NT2/D1 (cell line): ENCODE measurements around the gene HLA-DOA.

Experiments
- DNase-seq: peaks from one replicate; pipeline ENCODE4 v3.0.0-alpha.2; 2011; ENCODE audit warnings: low read depth, low spot score
- H3K27me3 ChIP-seq: 2 replicates; pipeline ENCODE4 v1.6.0; 2011; ENCODE audit warnings: mild to moderate bottlenecking; ENCODE audit not compliant: insufficient read length, insufficient read depth
- H3K36me3 ChIP-seq: 2 replicates; pipeline ENCODE4 v1.6.1; 2011; ENCODE audit warnings: mild to moderate bottlenecking, low read length, mixed read lengths; ENCODE audit not compliant: insufficient read depth, insufficient read length
- H3K4me1 ChIP-seq: 2 replicates; pipeline ENCODE4 v1.5.1; 2011; ENCODE audit not compliant: insufficient read depth, insufficient read length
- H3K4me3 ChIP-seq: 2 replicates; pipeline ENCODE4 v1.5.1; 2011; ENCODE audit warnings: low read depth; ENCODE audit not compliant: insufficient read length
- H3K9ac ChIP-seq: 2 replicates; pipeline ENCODE4 v1.6.0; 2011; ENCODE audit warnings: low read depth; ENCODE audit not compliant: insufficient read length
- H3K9me3 ChIP-seq: 2 replicates; pipeline ENCODE4 v1.5.1; 2011; ENCODE audit warnings: mild to moderate bottlenecking, low read length; ENCODE audit not compliant: insufficient read depth
- SUZ12 ChIP-seq: IDR thresholded peaks from 2 replicates; pipeline ENCODE4 v1.6.1; 2011; ENCODE audit not compliant: insufficient read length, insufficient read depth; ENCODE audit errors: extremely low read depth
- YY1 ChIP-seq: IDR thresholded peaks from 2 replicates; pipeline ENCODE4 v1.6.1; 2011; ENCODE audit not compliant: insufficient read length, insufficient read depth
- ZNF274 ChIP-seq: IDR thresholded peaks from 2 replicates; pipeline ENCODE4 v1.6.1; 2011; ENCODE audit warnings: mild to moderate bottlenecking, low read depth, low read length

Gene HLA-DOA

DNA sequence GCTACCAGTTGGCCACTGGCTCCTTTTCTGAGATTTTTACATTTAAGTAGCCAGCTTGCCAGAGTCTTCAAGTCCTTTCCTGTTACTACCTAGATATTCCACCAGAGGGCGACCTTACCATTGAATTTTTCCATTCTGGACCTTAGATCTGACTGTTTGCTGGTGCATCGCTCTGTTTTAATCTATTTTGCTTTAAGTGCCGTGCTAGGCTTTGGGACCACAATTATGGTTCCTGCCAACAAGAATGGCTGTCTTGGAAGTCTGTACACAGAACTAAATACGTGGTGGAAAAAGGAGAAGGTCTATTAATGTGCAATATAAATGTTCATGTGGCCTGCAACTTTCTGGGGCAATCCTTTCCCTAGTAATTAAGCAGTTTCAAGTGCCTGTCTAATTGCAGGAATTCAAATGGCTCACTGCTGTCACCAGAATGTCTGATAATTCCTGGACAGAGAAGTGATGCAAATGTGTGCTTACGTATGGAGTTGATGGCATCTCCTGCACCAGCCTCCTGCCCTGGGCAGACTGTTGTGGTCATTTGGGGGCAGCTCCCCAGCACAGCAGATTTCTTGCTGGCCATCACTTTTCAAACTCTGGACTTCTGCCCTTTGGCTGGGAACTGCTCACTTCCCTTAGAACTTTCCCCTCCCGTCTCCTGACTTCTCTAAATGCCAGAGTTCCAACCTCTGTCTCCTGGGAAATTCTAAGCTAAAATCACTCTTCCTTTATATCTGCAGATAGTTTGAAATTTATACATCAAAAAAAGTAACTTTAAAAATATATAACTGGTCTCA is 5.6 kb upstream of the HLA-DOA start:
- no peaks in the 10 kb centered on the region for H3K27me3 ChIP-seq
- TF ChIP-seq YY1: no peak
- TF ChIP-seq ZNF274: no peak
- no peak for TF ChIP-seq SUZ12

DNA sequence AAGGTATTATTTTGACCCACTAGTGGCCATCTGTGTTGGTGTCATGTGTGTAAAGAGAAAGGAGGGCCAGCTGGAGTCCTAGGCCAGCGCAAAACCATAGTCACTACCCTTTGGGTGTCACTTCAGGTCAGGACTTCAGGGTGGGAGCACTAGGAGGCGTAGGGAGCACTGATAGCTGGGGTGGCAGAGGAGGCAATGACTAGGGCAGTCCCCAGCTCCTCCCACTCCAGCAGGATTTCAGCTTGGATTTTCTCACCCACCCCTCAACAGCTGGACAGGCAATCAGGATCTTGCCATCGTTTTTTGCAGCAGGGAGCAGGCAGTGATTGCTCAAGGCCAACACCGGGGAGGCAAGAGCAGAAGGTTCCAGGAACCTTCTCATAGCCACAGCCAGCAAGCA is 4.2 kb upstream of the HLA-DOA start:
- Histone ChIP-seq H3K4me3 (no peak overlapping the region), H3K4me1 (no peaks in the 10 kb centered on the region), H3K27me3 (no peaks in the 10 kb centered on the region), H3K9ac (no peak overlapping the region), H3K36me3 (no peaks in the 10 kb centered on the region), H3K9me3 (no peaks in the 10 kb centered on the region)
- DNase-seq: no peak
- no peak for TF ChIP-seq YY1
- no peak for TF ChIP-seq SUZ12
- TF ChIP-seq ZNF274: no peak

More for the DNA sequence above, 5.6 kb upstream of the HLA-DOA start:
- H3K4me3 ChIP-seq: no peak overlapping the region
- H3K36me3 ChIP-seq: no peaks in the 10 kb centered on the region
- no peaks in the 10 kb centered on the region for H3K4me1 ChIP-seq
- H3K9me3 ChIP-seq: no peaks in the 10 kb centered on the region
- H3K9ac ChIP-seq: no peak overlapping the region
- peak; percentile 54 for DNase-seq

DNA sequence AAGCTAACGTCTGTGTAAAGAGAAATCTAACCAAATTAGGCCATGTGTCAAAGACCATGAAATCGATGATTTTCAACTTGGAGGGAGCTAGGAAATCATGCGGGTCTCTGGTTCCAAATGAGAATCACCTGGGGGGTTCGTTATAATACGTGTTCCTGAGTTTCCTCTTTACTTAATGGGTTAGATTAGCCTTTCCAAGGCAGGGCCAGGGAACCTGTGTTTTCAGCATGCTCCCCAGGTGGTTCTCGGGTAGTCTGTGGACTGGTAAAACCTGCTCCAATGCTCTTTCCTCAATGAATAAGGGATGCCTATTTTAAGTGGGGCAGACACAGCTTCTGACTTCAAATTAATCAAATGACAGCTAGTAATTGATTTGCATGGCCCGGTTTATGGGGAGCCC is 965 bp upstream of the HLA-DOA start:
- DNase-seq: no peak
- Histone ChIP-seq H3K9me3 (no peaks in the 10 kb centered on the region), H3K9ac (no peak overlapping the region), H3K27me3 (no peaks in the 10 kb centered on the region), H3K36me3 (no peaks in the 10 kb centered on the region), H3K4me3 (no peak overlapping the region), H3K4me1 (no peaks in the 10 kb centered on the region)
- no peak for TF ChIP-seq YY1
- no peak for TF ChIP-seq ZNF274
- no peak for TF ChIP-seq SUZ12

DNA sequence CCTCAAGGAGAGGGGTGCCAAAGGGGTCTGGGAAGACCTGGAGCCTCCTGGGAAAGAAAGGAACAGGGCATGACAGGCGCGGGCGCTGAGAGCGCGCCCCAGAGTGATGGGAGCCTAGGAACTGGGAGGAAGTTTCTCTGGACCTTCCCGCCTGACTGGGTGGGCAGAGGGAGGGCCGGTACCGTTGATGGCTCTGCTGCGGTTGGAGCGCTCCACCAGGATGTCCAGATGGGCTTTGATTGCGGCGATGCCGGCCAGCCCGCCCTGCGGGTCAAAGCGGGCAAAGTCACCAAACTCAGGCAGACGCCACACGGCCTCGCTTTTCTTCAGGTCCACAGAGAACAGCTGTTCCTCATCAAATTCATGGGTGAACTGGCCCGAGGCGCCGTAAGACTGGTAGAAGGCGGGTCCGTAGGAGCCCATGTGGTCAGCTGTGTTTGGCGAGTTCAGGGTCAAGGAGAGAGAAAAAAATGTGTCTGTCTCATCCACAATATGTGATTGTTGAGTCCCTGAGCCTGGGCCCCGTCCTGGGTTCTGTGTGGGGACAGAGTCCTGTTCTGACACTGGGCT is 1.5 kb downstream of the HLA-DOA start:
- Histone ChIP-seq H3K36me3 (no peaks in the 10 kb centered on the region), H3K9ac (no peak overlapping the region), H3K4me3 (no peak overlapping the region), H3K27me3 (no peaks in the 10 kb centered on the region), H3K4me1 (no peaks in the 10 kb centered on the region), H3K9me3 (no peaks in the 10 kb centered on the region)
- DNase-seq: no peak
- TF ChIP-seq YY1: no peak
- TF ChIP-seq SUZ12: no peak
- no peak for TF ChIP-seq ZNF274

DNA sequence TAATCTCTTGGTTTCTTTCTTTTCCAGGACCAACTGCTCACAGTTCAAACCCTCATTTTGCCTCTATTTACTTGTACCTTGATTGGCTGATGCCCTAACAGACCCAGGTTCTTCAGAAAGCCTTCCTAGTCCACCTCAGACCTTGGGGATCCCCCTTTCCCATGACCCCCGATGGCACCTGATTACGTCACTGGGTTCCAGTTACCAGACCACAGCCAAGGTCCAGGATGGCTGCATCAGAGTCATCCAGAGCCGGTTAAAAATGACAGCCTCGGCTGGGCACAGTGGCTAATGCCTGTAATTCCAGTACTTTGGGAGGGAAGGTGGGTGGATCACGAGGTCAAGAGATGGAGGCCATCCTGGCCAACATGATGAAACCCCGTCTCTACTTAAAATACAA is 4.5 kb downstream of the HLA-DOA start:
- no peak for DNase-seq
- H3K36me3 ChIP-seq: no peaks in the 10 kb centered on the region
- H3K27me3 ChIP-seq: peaks cover 5% of the 10 kb centered on the region
- no peak overlapping the region for H3K4me3 ChIP-seq
- H3K9ac ChIP-seq: no peak overlapping the region
- no peaks in the 10 kb centered on the region for H3K4me1 ChIP-seq
- TF ChIP-seq YY1: no peak
- no peak for TF ChIP-seq SUZ12
- TF ChIP-seq ZNF274: no peak
- H3K9me3 ChIP-seq: no peaks in the 10 kb centered on the region

DNA sequence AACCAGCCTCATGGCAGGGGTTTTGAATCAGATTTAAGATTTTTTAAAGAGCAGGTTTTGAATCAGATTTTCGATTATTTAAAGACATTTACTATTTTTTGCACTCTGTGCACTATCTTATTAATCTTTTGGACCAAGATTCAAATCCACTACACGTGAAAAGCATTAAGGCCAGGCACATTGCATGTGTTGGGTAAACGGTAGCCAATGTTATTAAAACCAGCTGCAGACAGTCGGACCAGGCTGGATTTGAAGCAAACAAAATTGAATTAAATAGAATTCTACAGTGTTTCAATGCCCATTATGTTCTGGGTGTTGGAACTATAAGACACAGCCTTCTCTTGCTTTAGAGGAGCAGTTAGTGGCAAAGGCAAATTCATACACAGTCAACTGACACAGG is 7.7 kb downstream of the HLA-DOA start:
- TF ChIP-seq SUZ12 (no peak), YY1 (no peak)
- peaks cover 5% of the 10 kb centered on the region for H3K27me3 ChIP-seq
- no peak overlapping the region for H3K9ac ChIP-seq
- H3K9me3 ChIP-seq: no peaks in the 10 kb centered on the region
- no peak for DNase-seq
- no peaks in the 10 kb centered on the region for H3K4me1 ChIP-seq
- H3K36me3 ChIP-seq: no peaks in the 10 kb centered on the region
- no peak overlapping the region for H3K4me3 ChIP-seq

DNA sequence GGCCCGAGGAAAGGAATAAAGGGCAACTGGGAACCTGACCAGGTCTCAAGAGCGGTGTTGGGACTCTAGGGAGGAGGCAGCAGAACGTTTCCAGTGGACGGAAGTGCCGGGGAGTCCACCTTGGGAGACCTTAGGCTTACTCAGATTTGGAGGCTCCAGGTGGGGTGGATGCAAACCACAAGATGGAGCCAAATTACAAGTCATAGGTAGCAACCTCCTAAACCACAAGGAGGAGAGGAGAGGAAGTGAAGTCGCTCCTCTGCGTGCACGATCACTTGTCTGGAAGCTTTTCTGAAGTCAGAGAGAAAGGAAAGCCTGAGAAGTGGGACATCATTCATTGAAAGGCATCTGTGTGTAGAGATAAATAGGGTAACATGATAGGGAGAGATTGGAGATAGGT is 9.3 kb downstream of the HLA-DOA start:
- Histone ChIP-seq H3K9me3 (no peaks in the 10 kb centered on the region), H3K4me3 (no peak overlapping the region), H3K36me3 (no peaks in the 10 kb centered on the region), H3K4me1 (no peaks in the 10 kb centered on the region), H3K27me3 (peaks cover 5% of the 10 kb centered on the region), H3K9ac (no peak overlapping the region)
- TF ChIP-seq ZNF274: no peak
- no peak for TF ChIP-seq SUZ12
- no peak for TF ChIP-seq YY1
- DNase-seq: peak; percentile 54
